LNCAP (cell line): Measurements from ENCODE around the gene BICD1.

Source experiments
- TF ChIP-seq, protein P1 (sequence below): fragments of 450-650 bp; IDR thresholded peaks from 2 replicates; pipeline ENCODE4 v1.5.1; 2017; ENCODE audit warnings: mild to moderate bottlenecking

BICD1 gene

DNA sequence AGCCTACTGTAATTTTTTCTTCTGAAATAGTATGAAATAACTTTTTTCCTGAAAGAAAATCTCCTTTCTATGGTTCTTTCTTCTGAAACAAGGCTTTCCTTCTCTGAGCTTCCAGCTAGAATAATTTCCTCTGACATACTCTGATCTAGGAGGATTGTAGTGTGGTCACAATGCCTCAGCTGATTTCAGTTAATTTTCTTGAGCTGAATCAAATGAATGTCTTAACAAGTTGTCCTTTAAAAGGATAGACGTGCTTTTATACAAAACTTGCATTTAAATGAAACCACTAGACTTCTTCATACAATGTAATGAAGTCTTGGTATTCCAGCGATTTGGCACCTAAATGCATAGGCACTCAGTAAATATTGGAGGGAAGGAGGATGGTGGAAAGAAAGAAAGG is 94.4 kb downstream of the BICD1 start:
- TF ChIP-seq, protein P1, sequence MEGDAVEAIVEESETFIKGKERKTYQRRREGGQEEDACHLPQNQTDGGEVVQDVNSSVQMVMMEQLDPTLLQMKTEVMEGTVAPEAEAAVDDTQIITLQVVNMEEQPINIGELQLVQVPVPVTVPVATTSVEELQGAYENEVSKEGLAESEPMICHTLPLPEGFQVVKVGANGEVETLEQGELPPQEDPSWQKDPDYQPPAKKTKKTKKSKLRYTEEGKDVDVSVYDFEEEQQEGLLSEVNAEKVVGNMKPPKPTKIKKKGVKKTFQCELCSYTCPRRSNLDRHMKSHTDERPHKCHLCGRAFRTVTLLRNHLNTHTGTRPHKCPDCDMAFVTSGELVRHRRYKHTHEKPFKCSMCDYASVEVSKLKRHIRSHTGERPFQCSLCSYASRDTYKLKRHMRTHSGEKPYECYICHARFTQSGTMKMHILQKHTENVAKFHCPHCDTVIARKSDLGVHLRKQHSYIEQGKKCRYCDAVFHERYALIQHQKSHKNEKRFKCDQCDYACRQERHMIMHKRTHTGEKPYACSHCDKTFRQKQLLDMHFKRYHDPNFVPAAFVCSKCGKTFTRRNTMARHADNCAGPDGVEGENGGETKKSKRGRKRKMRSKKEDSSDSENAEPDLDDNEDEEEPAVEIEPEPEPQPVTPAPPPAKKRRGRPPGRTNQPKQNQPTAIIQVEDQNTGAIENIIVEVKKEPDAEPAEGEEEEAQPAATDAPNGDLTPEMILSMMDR, result no peak

- TF ChIP-seq, protein P1, result no peak
These were observed 95.3 kb downstream of the BICD1 start for GRCh38 chr12:32201976-32202375.

- TF ChIP-seq, protein P1, result no peak
These were observed 99.1 kb downstream of the BICD1 start for GRCh38 chr12:32205731-32206130.

DNA sequence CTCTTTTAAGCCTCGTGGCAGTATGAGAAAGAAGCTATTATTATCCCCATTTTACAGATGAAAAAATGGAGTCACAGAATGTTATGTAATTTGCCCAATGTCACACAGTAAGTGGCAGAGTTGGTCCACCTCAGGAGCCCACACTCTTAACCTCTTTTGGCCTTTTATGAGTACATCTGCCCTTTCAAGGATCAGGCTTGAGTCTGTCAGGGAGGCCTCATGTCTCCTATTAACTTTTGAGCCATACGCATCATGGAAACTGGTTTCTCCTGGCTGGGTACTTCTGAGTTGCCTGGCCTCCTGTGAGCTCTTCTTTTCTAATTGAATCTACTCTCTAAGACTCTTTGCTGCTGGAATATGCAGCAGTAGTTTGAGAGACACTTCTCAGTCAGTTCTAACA is 101.7 kb downstream of the BICD1 start:
- TF ChIP-seq, protein P1, result no peak

DNA sequence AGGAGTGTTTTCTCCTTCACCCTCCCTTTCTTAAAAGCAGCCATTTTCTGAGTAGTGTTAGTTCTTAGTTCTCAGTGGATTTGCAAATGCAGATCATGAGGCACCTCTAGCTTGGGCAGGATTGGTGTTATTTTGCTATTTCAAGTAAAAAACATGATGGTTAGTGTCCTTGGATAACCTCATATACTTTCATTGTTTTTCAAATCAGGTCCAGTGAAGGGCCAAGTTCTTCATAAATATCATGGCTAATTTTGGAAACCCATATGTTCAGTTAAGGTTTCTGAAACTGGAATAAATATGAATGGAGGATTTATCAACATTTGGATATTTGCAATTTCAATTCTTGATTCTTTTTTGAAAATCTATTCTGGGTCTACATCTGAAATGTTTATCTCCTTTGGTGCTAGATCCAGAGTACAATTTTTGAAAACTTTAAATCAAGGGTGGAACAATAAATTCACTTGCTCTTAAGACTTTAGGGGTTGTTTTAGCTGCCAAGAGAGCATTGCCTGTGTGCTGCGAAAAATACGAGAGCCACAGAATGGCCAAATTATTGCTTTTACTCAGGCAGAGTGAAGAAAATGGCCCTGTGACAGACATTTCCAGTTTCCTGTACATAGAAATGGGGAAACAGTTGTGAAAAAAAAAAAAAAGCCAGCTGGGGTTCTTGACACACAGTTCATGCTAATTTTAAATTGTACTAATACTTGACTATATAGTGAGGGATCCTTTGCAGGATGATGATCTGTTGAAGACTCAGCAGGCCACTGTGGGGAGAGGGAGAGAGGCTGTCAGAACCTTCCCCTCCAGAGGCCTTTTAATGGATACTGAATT is 104.6 kb downstream of the BICD1 start:
- TF ChIP-seq, protein P1, result no peak

- TF ChIP-seq, protein P1, result no peak
These were observed 105.2 kb downstream of the BICD1 start for GRCh38 chr12:32211900-32212156.

DNA sequence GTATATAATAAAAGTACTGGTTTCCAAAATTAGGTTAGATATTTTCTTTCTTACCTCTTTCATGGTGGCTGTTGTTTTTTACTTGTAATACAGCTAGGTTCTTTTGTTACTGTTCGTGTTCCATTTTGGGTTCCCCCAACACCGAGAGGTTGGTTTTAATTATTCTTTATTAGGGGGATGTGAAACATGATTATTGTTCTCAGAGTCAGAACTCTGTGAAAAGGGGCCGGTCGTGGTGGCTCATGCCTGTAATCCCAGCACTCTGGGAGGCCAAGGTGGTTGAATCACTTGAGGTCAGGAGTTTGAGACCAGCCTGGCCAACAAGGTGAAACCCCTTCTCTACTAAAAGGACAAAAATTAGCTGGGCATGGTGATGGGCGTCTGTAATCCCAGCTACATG is 108.1 kb downstream of the BICD1 start:
- TF ChIP-seq, protein P1, result no peak
